ENCODE measurements around the gene TMEM132A. TPM values are rescaled to one million over a fixed set of nuclear protein-coding genes. Genes with fewer than 3 reads are reported as not detected.
A peak's percentile ranks its signal among the peaks of the same experiment; 100 is the strongest.

Gene TMEM132A
- total RNA-seq, 1 donor from 2014 or later = 56.2 TPM

DNA sequence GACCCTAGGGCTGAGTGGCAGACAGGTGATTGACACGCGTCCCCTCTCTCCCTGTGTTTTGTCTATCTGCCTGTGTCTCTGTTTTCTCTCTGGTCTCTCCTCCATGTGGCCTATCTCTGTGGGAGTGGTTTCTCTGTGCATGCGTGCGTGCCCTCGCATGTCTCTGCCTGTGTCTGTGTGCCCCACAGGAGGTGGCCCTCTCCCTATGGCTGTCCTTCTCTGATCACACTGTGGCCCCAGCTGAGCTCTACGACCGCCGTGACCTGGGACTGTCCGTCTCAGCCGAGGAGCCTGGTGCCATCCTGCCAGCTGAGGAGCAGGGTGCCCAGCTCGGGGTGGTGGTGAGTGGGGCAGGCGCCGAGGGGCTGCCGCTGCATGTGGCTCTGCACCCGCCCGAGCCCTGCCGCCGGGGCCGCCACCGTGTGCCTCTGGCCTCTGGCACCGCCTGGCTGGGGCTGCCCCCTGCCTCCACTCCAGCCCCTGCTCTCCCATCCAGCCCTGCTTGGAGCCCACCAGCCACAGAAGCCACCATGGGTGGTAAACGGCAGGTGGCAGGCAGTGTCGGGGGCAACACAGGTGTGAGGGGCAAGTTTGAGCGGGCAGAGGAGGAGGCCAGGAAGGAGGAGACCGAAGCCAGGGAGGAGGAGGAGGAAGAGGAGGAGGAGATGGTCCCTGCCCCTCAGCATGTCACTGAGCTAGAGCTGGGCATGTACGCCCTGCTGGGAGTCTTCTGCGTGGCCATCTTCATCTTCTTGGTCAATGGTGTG, 11.6 kb downstream of the TMEM132A start:
- DNase-seq (ENCODE audit: low read depth in 2 of 2) = no peak

DNA sequence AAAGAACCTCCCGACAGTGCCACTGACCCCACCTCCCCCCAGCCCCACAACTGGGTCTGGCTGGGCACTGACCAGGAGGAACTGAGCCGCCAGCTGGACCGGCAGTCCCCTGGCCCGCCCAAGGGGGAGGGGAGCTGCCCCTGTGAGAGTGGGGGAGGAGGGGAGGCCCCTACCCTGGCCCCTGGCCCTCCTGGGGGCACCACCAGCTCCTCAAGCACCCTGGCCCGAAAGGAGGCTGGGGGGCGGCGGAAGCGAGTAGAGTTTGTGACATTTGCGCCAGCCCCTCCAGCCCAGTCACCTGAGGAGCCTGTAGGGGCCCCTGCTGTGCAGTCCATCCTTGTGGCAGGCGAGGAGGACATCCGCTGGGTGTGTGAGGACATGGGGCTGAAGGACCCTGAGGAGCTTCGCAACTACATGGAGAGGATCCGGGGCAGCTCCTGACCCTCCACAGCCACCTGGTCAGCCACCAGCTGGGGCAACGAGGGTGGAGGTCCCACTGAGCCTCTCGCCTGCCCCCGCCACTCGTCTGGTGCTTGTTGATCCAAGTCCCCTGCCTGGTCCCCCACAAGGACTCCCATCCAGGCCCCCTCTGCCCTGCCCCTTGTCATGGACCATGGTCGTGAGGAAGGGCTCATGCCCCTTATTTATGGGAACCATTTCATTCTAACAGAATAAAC, 12.3 kb downstream of the TMEM132A start:
- no peak for DNase-seq (ENCODE audit: low read depth in 2 of 2)

DNA sequence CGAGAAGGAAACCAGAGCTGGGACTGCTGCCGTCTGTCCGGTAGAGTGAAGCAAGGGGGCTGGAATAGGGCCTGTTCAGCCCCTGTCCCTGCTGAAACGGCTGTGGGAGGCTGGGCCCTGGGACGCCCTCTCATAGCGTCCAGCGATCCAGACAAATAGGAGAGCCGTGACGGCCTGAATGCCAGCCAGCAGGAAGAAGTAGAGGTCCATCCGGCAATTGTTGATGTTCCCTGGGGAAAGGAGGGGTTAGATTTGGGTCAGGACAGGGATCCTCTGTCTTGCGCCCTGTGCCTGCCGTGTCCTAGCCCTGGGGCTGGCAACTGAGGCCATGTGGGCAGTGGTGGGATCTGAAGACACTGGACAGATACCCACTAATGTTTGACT, 12.9 kb downstream of the TMEM132A start:
- peak; percentile 75 to 95 for DNase-seq (ENCODE audit: low read depth in 2 of 2)

DNA sequence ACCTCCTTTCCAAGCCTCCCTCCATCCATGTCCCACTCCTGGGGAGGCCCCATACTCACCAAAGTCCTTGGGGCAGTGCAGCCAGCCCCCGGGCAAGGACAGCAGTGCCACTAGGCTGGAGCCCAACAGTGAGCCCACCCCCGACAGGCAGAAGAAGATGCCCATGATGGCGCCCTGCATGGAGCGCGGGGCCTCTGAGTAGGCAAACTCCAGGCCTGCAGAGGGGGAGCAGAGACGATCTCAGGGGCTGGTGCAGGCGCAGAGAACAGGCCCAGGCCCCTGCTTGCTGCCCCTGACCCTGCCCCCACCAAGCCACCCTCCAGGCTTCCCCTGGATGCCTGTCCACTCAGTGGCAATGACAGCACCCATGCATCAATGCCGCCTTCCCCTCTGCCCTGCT, 13.6 kb downstream of the TMEM132A start:
- no peak for DNase-seq (ENCODE audit: low read depth in 2 of 2)

DNA sequence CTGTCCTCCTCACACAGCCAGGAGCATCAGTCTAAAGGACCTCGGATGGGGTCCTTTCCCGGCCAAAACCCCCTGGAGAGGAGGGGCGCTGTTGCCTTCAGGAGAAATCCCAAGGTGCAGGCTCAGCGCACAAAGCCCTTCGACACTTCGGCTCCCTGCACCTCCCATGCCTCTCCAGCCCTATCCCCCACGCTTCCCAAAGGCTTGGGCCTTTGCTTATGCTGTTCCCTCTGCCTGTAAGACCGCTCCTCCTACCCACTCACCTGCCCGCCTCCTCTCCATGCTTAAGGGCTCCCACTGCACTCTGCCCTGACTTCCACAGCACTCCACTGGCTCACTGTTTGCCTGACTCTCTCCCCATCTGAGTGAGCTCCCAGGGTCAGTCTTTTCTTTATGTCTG, 14.2 kb downstream of the TMEM132A start:
- no peak for DNase-seq (ENCODE audit: low read depth in 2 of 2)

DNA sequence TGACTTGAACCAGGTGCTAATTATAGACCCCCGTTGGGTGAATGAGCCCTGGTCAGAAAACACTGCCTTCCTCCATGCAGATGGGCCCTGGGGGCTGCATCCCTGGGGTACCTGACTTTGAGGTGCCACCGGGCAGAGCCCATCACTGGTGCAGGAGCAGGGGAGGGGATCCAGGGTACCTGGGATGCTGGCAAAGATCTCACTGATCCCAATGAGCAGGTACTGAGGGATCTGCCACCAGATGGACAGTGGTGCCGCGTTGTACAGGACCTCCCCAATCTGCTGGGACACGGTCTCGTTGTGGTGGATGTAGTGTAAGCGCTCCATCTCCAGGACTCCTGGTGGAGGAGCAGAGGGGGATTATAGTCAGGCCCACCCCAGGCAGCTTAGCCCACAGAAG, 15.0 kb downstream of the TMEM132A start:
- no peak for DNase-seq (ENCODE audit: low read depth in 2 of 2)

DNA sequence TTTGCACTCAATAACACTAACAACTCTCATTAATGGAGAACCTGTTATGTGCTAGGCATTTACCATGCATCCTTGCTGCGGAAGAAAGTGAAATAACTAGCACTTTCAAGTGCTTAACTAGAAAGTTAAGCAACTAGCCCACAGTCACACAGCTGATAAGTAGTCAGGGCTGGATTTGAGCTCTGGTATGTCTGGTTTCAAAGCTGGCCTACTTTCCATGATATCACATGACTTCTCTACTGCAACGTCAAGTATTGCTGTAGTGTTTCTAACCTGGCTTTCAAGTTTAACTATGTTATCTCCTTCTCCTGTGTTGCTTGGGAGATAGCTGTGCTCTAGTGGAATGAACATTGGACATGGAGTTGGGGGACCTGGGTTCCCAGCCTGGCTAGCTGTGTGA, 15.6 kb downstream of the TMEM132A start:
- no peak for DNase-seq (ENCODE audit: low read depth in 2 of 2)

DNA sequence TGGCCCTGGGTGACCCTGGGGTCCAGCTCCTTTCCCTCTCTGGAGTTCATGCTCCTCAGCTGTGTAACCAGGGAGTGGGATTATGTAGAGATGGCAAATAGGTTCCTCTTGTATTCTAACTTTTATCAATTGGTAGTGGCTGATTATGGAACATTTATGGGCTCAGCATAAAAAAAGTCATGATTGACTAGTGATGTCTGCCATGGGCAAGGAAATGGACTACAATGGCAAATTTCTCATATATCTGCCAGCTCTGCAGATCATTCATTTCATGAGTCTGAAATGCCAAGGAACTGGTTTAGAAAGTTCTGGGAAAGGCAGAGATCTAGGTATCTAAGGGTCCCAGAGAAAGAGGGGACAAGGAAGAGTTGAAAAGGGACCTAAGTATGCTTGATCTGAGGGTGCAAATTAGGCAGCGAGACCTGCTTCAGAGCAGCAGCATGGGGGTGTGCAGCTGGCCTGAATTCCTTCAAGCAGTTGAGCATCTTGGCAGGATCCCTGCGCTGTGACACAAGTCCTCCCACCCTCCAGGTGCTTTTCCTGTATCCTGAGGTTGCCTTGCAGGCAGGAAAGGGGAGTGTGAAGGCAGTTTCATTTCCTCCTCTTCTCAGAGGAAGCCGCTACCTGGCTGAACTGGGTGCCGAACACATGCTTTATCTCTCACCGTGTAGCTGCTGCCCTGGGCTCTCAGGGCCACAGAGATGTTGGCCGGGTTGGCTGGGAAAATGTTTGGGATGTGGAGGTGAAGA, 17.3 kb downstream of the TMEM132A start:
- no peak for DNase-seq (ENCODE audit: low read depth in 2 of 2)

DNA sequence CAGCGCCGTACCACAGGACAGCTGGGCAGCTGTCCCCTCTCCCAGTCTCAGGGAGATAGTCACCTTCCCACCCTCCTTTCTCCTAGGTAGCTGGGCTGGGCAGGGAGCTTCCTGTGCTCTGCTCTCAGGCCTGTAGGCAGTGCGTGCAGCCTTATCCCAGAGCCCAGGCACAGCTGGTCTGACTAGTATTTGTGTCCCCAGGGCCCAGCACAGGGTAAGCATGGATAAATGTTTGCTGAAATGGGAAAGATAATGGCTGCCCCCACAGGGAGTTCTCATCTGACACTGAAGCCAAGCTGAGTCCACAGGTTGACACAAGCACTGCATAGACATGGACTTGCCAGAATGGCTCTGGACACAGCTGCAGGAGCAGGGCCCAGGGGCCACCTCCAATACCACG, 18.0 kb downstream of the TMEM132A start:
- no peak for DNase-seq (ENCODE audit: low read depth in 2 of 2)

DNA sequence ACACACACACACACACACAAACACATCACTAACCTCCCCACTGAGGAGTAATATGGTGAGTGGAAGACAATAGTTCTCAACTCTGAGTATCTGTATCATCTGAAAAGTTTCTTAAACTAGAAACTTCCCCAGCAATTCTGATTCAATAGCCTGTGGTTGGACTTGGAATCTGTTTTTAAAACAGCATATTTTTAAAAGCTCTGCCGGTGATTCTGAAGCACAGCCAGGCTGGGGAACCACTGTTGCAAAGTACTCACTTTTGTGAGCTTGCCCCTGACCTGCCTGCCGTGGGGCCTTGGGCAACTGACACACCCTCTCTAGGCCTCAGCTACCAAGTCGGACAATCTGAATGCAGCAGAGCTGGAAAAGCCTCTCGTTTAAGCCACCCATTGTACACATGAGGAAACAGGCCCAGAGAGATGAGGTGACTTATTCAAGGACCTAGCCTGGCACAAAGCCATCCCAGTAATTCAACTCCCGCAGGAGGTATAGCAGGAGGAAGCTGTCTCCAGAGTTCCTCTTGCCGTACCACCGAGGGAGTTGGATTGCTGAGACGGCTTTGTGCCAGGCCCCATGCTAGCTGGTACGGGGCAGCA, 18.8 kb downstream of the TMEM132A start:
- no peak for DNase-seq (ENCODE audit: low read depth in 2 of 2)

DNA sequence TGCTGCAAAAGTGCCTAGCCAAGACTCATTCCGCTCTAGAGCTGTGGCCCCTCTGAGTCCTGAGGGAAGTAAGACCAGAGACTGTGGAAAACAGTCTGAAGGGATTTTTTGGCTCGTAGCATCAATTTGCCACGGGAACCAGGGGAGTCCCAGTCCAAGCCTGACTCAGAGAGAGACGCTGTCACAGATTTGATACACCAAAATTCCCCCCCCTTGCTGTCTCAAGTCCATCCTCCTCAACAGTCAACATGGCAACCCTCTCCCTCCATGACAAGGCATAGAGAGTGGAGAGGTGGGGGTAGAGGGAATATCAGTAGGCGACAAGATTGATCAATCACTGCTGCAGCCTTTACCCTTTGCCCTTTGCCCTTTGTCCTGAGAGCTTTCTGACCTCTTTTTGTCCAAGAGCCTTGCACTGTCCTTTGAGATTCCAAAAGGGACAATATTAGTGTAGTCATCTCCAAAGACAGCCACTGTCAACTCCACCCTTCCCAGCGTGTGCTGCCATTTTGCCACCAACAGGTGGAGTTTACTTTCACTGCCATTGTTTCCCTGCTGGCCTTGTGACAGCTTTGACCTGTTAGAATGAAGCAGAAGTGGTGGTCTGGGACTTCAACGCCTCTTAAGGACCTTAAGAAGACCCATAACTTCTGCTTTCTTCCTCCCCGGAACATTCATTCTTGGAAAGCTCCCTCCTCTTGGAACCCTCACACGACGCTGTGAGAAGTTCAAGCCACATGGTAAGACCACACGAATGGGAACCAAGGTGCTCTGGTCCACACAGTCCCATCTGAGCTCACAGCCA, 20.4 kb downstream of the TMEM132A start:
- no peak for DNase-seq (ENCODE audit: low read depth in 2 of 2)

DNA sequence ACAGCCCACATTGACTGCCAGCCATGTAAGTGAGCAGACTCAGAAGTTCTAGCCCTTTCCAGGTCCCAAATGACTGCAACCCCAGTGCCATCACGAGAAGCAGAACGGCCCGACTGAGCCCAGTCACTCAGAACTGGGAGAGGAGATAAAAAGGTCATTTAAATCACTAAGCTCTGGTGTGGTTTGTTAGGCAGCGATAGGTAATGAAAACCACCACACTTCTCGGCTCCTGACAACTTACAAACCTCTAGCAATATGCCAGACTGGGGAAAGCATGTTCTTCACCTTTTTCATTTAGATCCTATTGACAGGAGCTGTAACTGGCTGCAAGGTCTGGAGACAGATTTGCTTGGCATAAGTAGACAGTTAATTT, 21.0 kb downstream of the TMEM132A start:
- no peak for DNase-seq (ENCODE audit: low read depth in 2 of 2)

DNA sequence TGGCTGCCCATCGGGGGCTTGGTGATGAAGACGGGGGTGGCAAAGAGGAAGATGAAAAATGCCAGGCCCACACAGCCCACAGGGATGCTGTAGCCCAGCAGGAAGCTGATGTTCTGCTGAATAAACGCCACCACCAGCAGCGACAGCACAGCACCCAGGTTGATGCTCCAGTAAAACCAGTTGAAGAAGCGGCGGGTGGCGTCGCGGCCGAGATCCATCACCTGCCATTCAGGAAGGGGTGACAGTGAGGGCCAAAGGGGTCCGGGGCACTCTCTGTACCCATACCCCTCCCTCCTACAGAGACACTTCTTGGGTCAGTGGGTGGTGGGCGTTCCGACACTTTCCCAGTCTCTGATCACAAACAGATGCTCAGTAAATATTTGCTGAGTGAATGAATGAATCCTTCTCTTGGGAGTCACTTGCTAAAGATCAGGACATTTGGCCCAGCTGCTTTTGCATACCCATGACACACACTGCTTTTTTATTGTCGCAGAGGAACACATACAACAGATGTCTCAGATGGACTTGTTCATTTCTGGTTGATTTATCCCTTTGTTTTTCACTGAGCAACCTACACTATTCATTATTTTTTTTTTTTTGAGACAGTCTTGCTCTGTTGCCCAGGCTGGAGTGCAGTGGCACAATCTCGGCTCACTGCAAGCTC, 22.5 kb downstream of the TMEM132A start:
- DNase-seq (ENCODE audit: low read depth in 2 of 2) = no peak

DNA sequence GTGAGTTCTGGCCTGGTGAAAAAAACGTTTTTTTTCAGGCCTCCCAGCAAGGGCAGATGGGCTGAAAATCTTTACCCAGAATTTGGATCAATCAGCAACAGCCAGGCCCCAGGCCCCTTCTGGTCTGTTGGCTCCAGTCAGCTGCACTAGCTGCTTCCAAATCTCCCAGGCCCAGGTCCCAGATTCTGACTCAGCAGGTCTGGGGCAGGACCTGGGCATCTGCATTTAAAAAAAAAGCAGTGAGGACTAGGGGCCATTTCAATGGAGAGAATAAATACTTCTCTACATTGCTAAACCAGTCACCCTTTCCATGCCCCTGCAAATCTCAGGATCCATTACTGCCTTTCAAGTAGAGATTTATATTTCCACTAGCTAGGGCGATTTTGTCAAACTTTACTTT, 23.4 kb downstream of the TMEM132A start:
- no peak for DNase-seq (ENCODE audit: low read depth in 2 of 2)

DNA sequence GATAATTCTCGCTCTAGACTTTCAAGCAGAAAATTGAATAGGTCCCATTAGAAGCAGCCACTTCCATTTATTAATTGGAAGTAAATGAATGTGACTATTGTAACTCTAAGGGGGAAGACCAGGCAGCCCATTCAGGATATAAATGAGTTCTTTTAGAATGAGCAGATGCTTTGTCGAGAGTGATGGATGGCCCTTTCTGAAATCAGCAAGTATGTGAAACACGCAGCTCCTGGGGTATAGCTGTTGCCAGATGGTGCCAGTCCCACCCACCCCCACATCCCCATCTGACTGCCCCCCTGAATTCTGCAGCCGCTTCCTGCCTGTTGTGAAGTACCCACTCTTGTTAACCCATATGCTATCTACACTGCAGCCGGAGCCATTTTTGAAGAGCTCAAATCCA, 24.0 kb downstream of the TMEM132A start:
- no peak for DNase-seq (ENCODE audit: low read depth in 2 of 2)

DNA sequence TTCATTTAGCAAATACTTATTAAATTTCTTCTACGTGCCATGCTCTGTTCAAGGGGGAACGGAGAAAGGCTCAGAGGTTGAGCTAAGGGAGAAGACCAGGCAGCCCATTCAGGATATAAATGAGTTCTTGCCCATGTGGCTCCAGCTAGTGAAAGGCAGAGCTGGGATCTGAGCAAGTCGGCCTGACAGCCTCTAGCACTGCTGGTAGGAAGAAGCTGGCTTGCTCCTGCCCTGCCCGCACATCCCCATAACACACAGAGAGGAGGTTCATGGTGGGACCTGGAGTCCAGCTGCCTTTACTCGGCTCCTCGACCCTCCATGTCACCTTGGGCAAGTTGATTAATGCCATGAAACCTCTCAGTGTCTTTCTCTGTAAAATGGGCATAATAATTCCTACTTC, 25.8 kb downstream of the TMEM132A start:
- DNase-seq (ENCODE audit: low read depth in 2 of 2) = no peak

DNA sequence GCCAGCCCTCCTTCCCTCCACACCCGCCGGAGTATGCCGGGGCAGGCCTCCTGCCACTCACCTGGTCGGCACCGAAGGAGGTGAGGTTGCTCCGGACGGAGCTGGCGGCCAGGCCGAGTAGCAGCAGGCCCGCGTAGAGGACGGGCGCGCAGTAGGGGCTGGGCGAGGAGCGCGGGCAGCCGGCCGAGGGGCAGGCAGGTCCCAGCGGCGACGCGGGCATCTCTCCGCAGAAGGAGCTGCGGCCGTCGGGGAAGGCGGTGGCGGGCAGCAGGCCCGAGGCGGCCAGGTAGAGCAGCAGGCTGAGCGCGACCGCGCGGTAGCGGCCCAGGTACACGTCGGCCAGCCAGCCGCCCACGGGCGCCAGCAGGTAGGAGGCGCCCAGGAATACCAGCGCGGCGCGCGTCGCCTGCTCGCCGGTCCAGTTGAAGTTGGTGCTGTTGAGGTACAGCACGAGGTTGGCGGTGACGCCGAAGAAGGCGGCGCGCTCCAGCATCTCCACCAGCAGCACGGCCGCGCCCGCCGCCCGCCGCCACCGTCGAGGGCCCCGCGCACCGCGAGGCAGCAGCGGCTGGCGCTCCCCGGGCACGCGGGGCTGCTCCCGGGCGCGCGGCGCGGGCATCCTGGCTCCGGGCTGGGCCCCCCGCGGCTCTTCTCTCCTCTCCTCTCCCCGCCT, 26.8 kb downstream of the TMEM132A start:
- peak; percentile 26 to 41 for DNase-seq (ENCODE audit: low read depth in 2 of 2)

DNA sequence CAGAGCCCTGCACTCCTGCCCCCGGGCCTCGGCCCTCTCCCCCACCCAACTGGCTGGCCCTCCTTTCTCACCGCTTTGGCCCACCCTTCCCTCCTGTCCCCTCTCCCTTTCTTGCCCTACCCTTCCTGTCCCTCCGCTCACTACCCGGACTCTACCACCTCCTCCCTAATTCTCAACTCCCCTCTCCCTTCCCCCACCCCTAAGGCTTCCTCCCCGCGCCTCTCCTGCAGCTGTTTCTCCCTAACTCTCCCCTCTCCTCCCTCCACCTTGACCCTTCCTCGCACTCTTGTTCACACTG, 27.3 kb downstream of the TMEM132A start:
- no peak for DNase-seq (ENCODE audit: low read depth in 2 of 2)

DNA sequence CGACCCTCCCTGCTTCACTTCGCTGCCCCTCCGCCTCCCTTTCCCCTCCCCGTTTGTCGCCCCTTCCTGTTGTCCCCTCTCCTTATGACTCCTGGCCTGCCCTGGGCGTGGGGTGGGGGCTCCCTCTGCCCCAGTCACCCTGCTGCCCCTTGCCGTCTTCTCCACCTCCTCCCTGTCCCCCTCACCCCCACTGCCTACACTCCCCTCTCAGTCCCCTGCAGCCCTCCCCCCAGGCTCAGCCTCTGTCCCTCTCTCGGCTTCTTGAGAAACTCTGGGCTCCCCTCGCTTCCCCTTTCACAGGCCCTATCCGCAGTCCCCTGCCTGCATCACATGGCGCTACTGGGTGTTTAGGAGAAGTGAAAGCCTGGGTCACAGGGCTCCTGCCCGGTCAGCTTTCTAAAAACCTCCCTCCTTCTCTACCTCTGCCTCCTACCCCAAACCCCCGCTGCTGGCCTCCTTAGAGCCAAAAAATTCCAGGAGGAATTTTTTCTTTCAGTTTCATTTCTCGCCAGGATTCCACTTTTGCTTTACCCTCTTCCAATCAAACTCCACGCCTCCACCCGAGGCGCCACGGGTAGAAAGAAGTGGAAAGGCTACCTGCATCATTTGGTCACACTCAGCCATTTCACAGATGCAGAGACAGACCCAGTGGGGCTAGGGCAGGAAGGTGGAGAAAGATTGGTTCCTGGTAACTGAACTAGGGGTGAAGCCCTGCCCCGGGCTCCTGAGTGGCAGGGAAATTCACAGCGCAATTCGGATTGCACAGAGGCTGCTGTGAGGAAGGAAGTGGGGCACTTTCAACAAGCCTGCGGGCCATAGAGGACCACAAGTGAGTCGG, 27.9 kb downstream of the TMEM132A start, which contains the start of gene SLC15A3:
TSS of gene SLC15A3 (minus strand) at position 273 of the 838 bp plus-strand sequence. CDS start 625 bp downstream, outside the sequence.
- peak; percentile 40 to 50 for DNase-seq (ENCODE audit: low read depth in 2 of 2)

All from lung microvascular endothelial cell (primary cell).